K562 (cell line): ENCODE measurements around the gene AIF1. TPM values are rescaled to one million over a fixed set of nuclear protein-coding genes. Genes with fewer than 3 reads are reported as not detected.

Experiments used
- ATAC-seq: fragments of 200-7000 bp; cut with Tn5 transposase; 3 replicates; pipeline ENCODE4 v1.9.1; 2020; ENCODE audit warnings: moderate library complexity
- BruUV-seq: library from RNA; stranded (reverse); fragments of 400-500 nt; replicated peaks from 2 replicates; lab custom pipeline; 2021; lab: Mats Ljungman, UMichigan
- CTCF ChIA-PET: fragments of 300-600 bp; formaldehyde crosslinking; extraction: SDS; loops from one replicate; lab custom pipeline; 2021; ENCODE audit warnings: low intra/inter-chr PET ratio; lab: Yijun Ruan, JAX
- POLR2A ChIA-PET: fragments of 300-600, 350-650 bp; sonication (Branson Sonifier 250); formaldehyde crosslinking; extraction: SDS; loops from one replicate; lab custom pipeline; 2021; ENCODE audit warnings: antibody characterized with exemption, inconsistent platforms; lab: Yijun Ruan, JAX
- DNase-seq, 4 experiments: peaks; one replicate each; pipeline versions ENCODE4 v3.0.0 to v3.0.0-alpha.2; 2011 to 2018; ENCODE audit warnings: low spot score in 3 of 4, mixed read lengths in 3 of 4; ENCODE audit errors: extremely low read depth in 1 of 4
- FAIRE-seq: peaks from 2 replicates; lab custom pipeline; 2011; peaks lifted over from hg19 to GRCh38; lab: Jason Lieb, UNC
- H2AFZ ChIP-seq: 2 replicates; pipeline ENCODE4 v1.6.0; 2011; ENCODE audit warnings: low read depth, low read length, control low read depth, inconsistent platforms
- H3K27ac ChIP-seq: fragments of 200-600 bp; 3 replicates; pipeline ENCODE4 v1.8.0; 2011; ENCODE audit warnings: low read depth, mild to moderate bottlenecking, control low read depth, inconsistent platforms, low read length, moderate library complexity, mixed read lengths; ENCODE audit errors: extremely low read depth
- H3K27me3 ChIP-seq, 2 experiments: fragments of 300-600 bp in 1 of 2; 2 replicates in 1 of 2; 3 replicates in 1 of 2; pipeline versions ENCODE4 v1.6.0 to v1.8.0; 2011; ENCODE audit warnings: inconsistent platforms in 2 of 2, low read length in 2 of 2, mild to moderate bottlenecking in 1 of 2, mixed read lengths in 1 of 2, moderate library complexity in 1 of 2; ENCODE audit not compliant: control insufficient read depth in 2 of 2, insufficient read depth in 2 of 2
- H3K36me3 ChIP-seq: fragments of 300-600 bp; 3 replicates; pipeline ENCODE4 v1.8.0; 2011; ENCODE audit warnings: mild to moderate bottlenecking, low read length, inconsistent platforms; ENCODE audit not compliant: control insufficient read depth, insufficient read depth
- H3K4me1 ChIP-seq, 2 experiments: fragments of 200-600 bp in 1 of 2; replicated peaks in 1 of 2; 2 replicates in 1 of 2; 3 replicates in 1 of 2; pipeline versions ENCODE4 v1.5.1 to v1.8.0; 2011; ENCODE audit warnings: inconsistent platforms in 2 of 2, low read length in 2 of 2, mild to moderate bottlenecking in 1 of 2, mixed read lengths in 1 of 2, moderate library complexity in 1 of 2; ENCODE audit not compliant: control insufficient read depth in 2 of 2, insufficient read depth in 2 of 2
- H3K4me2 ChIP-seq: 2 replicates; pipeline ENCODE4 v1.6.1; 2011; ENCODE audit warnings: low read length, control low read depth, inconsistent platforms, mixed read lengths; ENCODE audit not compliant: insufficient read depth
- H3K4me3 ChIP-seq: fragments of 200-600 bp; sonication (generic), shearing (Covaris generic); 2 replicates; pipeline ENCODE4 v1.5.1; 2016; ENCODE audit warnings: control low read depth, inconsistent platforms
- H3K79me2 ChIP-seq: fragments of 200-600 bp; 3 replicates; pipeline ENCODE4 v1.8.0; 2011; ENCODE audit warnings: low read length, inconsistent platforms; ENCODE audit not compliant: control insufficient read depth, insufficient read depth
- H3K9ac ChIP-seq, 2 experiments: 2 replicates each; pipeline versions ENCODE4 v1.6.0 to v1.6.1; 2011; ENCODE audit warnings: low read depth in 2 of 2, low read length in 2 of 2, control low read depth in 1 of 2, inconsistent platforms in 1 of 2, mild to moderate bottlenecking in 1 of 2, mixed read lengths in 1 of 2; ENCODE audit not compliant: insufficient read depth in 1 of 2
- H3K9me1 ChIP-seq: one replicate; pipeline ENCODE4 v1.6.0; 2011; ENCODE audit warnings: inconsistent platforms, mild to moderate bottlenecking, low read length, moderate library complexity; ENCODE audit not compliant: control insufficient read depth, insufficient read depth
- H3K9me3 ChIP-seq: replicated peaks from 2 replicates; pipeline ENCODE4 v1.5.1; 2011; ENCODE audit warnings: low read depth, low read length, inconsistent platforms; ENCODE audit not compliant: control insufficient read depth, insufficient read depth
- H4K20me1 ChIP-seq: replicated peaks from 2 replicates; pipeline ENCODE4 v1.6.1; 2011; ENCODE audit warnings: low read length, inconsistent platforms, mixed read lengths; ENCODE audit not compliant: control insufficient read depth, insufficient read depth
- POLR3A ChIP-seq: IDR thresholded peaks from 2 replicates; pipeline ENCODE4 v1.6.1; 2011; ENCODE audit warnings: borderline replicate concordance, mild to moderate bottlenecking, moderate library complexity; ENCODE audit not compliant: insufficient read length, insufficient read depth; ENCODE audit errors: extremely low read depth
- ZBTB26 ChIP-seq: fragments of 450-650 bp; formaldehyde crosslinking; IDR thresholded peaks from 2 replicates; pipeline ENCODE4 v1.4.0; 2022; ENCODE audit warnings: missing genetic modification characterization
- WGBS: fragments of 100-300 bp; shearing (Covaris generic); methylation state at CpG from one replicate; pipeline ENCODE4 v1.1.6; 2016; ENCODE audit warnings: low coverage, mixed read lengths; ENCODE audit not compliant: insufficient coverage; ENCODE audit errors: missing lambda C conversion rate; 5-methylcytosine and 5-hydroxymethylcytosine counted together
- in situ Hi-C: fragments of 300-500 bp; cut with MboI; formaldehyde crosslinking; loops from 4 replicates; pipeline ENCODE4 v1.15.0; 2018; ENCODE audit warnings: inconsistent platforms, mixed read lengths
- intact Hi-C: fragments of 100-400 bp; cut with micrococcal nuclease; formaldehyde crosslinking; loops from 2 replicates; pipeline ENCODE4 v1.14.2; 2022
- polyA plus RNA-seq, 8 experiments: library from polyadenylated mRNA; depleted of rRNA in 4 of 8; stranded (reverse) in 5 of 8; unstranded in 3 of 8; fragments of >200 nt; fragmentation: Nextera tagmentation in 2 of 8; fragmentation: Illumina TruSeq in 1 of 8; extraction: Ambion mirVana in 2 of 8; extraction: Trizol in 1 of 8; gene quantifications; 2 replicates each; pipeline versions ENCODE4 v1.2.1 to v1.2.3, GENCODE V29; 2011 to 2014; ENCODE audit warnings: inconsistent platforms in 1 of 8, missing spikeins in 1 of 8
- total RNA-seq, 7 experiments: library from RNA; depleted of rRNA in 6 of 7; stranded (reverse); fragments of >200 nt in 6 of 7; fragmentation: Illumina TruSeq in 2 of 7; extraction: Trizol in 2 of 7; gene quantifications; 2 replicates each; pipeline versions ENCODE4 v1.2.1 to v1.2.3, GENCODE V29; 2011 to 2021; ENCODE audit warnings: low replicate concordance in 1 of 7

AIF1 gene
- total and polyA plus RNA-seq, 9 of the 15 experiments (the other 6 are each of a cell fraction or from before 2014, with no cell fraction given): 9.4 to 33.4 (median 19.4) TPM

- no peak overlapping the region for H3K4me3 ChIP-seq
- CTCF ChIA-PET: no interaction called here
- intact Hi-C loops: no loop called here
- 0 out of 2 replicates have a peak, but pooled peaks have one; percentile 36 for TF ChIP-seq ZBTB26 (CRISPR knock-in tag)
- no peak for TF ChIP-seq POLR3A
- TF ChIP-seq, all 486 proteins: peak for 1
- in situ Hi-C loops: no loop called here
- BruUV-seq: no TSS peak
- Histone ChIP-seq H3K36me3 (peaks cover 100% of the 10 kb centered on the region), H3K9me3 (no peaks in the 10 kb centered on the region), H3K4me2 (no peak overlapping the region), H3K27ac (no peak overlapping the region), H3K9me1 (peaks cover 11% of the 10 kb centered on the region), H3K79me2 (peaks cover 67% of the 10 kb centered on the region), H3K9ac (peak overlapping the region in 1 of 2 experiments; percentile 39; a peak in 1 of 4 replicates), H2AFZ (no peak overlapping the region), H4K20me1 (peaks cover 30% of the 10 kb centered on the region), H3K4me1 (peaks cover 10 to 18% of the 10 kb centered on the region in 2 experiments), H3K27me3 (no peaks in the 10 kb centered on the region)
- ATAC-seq (no peak), FAIRE-seq (no peak), DNase-seq (no peak)
- WGBS: 96% methylated on average over 8 of the region's 10 CpGs
- POLR2A ChIA-PET: interaction anchor here (0.6 to 12.4 kb wide), 8 partner anchors 9 to 165 kb away, joined by 3 to 274 read pairs (median 4); partner anchors contain the start of genes BAG6, C6orf47 and GPANK1
Measured at GRCh38 chr6:31626952-31627351, 11.9 kb downstream of the AIF1 start.
